ENCODE data around the gene NTM.

- TF ChIP-seq REST (IDR thresholded peaks at IDR 0.05; ENCODE audit: borderline replicate concordance) (no peak), CTCF (IDR thresholded peaks at IDR 0.05; ENCODE audit: poor library complexity, severe bottlenecking) (no peak), TAF1 (IDR thresholded peaks at IDR 0.05; ENCODE audit: low read depth) (no peak), EP300 (conservative IDR thresholded peaks at IDR 0.05; ENCODE audit: poor library complexity, severe bottlenecking) (no peak)
Observed at GRCh38 chr11:131980888-131981668, 610.7 kb downstream of the NTM start.

Measured in neural cell (in vitro differentiated cells).